Breast epithelium (tissue), 4 donors: ENCODE data around the gene TOP3A. TPM values are rescaled to one million over a fixed set of nuclear protein-coding genes. Genes with fewer than 3 reads are reported as not detected.

Experiments
- DNase-seq, 2 donors: peaks; one replicate each; pipeline ENCODE4 v3.0.0-alpha.2; 2019; ENCODE audit warnings: low spot score in 2 of 2
- H3K27ac ChIP-seq, 2 donors: fragments of 200-600 bp; sonication (generic) in 1 of 2; one replicate each; pipeline ENCODE4 v1.5.1; 2016 to 2019; ENCODE audit warnings: mild to moderate bottlenecking in 1 of 2
- H3K27me3 ChIP-seq, 2 donors: fragments of 200-600 bp; sonication (generic) in 1 of 2; one replicate each; pipeline versions ENCODE4 v1.5.1 to v1.6.0; 2017 to 2019; ENCODE audit warnings: control low read depth in 1 of 2, mild to moderate bottlenecking in 1 of 2
- H3K36me3 ChIP-seq: fragments of 200-600 bp; one replicate; pipeline ENCODE4 v1.5.1; 2019
- H3K4me1 ChIP-seq, 2 donors: fragments of 200-600 bp; sonication (generic); one replicate each; pipeline ENCODE4 v1.5.1; 2016 to 2019; ENCODE audit warnings: control low read depth in 1 of 2
- H3K4me3 ChIP-seq, 3 donors: fragments of 200-600 bp; sonication (generic); 1 replicate in 2 of 3; 2 replicates in 1 of 3; pipeline ENCODE4 v1.5.1; 2016 to 2019; ENCODE audit warnings: mild to moderate bottlenecking in 3 of 3, moderate library complexity in 2 of 3
- H3K9me3 ChIP-seq, 2 donors: fragments of 200-600 bp; sonication (generic) in 1 of 2; one replicate each; pipeline ENCODE4 v1.5.1; 2016 to 2019; ENCODE audit warnings: control low read depth in 1 of 2
- CTCF ChIP-seq, 3 donors: fragments of 450-650 bp; IDR thresholded peaks; one replicate each; pipeline ENCODE4 v1.5.1; 2016 to 2017; ENCODE audit warnings: antibody characterized with exemption in 3 of 3, mild to moderate bottlenecking in 3 of 3, moderate library complexity in 3 of 3
- POLR2A ChIP-seq: fragments of 450-650 bp; IDR thresholded peaks from one replicate; pipeline ENCODE4 v1.6.1; 2016; ENCODE audit warnings: antibody characterized with exemption, mild to moderate bottlenecking, moderate library complexity
- POLR2AphosphoS5 ChIP-seq, 3 donors: sonication (generic); formaldehyde crosslinking; IDR thresholded peaks; one replicate each; pipeline ENCODE4 v1.6.1; 2017; ENCODE audit warnings: antibody characterized with exemption in 3 of 3
- intact Hi-C: fragments of 100-400 bp; cut with DNase I; formaldehyde crosslinking; loops from one replicate; pipeline ENCODE4 v1.15.1; 2023; ENCODE audit warnings: low total_unique reads
- total RNA-seq, 3 donors: library from RNA; depleted of rRNA; stranded (reverse); fragments of >200 nt; gene quantifications; one replicate each; pipeline ENCODE4 v1.1.0, GENCODE V29; 2016

TOP3A gene
- total RNA-seq, 3 donors from 2014 or later: 25.9 to 46.5 (median 30.1) TPM

- Histone ChIP-seq H3K36me3 (no peaks in the 10 kb centered on the region), H3K9me3 (no peaks in the 10 kb centered on the region), H3K27ac (no peak overlapping the region), H3K27me3 (no peaks in the 10 kb centered on the region), H3K4me1 (peaks cover 2 to 3% of the 10 kb centered on the region in 2 donors), H3K4me3 (no peak overlapping the region)
- no peak for DNase-seq
- intact Hi-C loops: no loop called here
- TF ChIP-seq POLR2AphosphoS5 (IDR thresholded peaks at IDR 0.05): no peak
- TF ChIP-seq POLR2A: no peak
- TF ChIP-seq CTCF (IDR thresholded peaks at IDR 0.05): no peak
Observed at GRCh38 chr17:18230288-18231141, 84.3 kb downstream of the TOP3A start.

GRCh38 chr17:18229771-18230170, 85.0 kb downstream of the TOP3A start:
- Histone ChIP-seq H3K4me1 (peaks cover 0 to 3% of the 10 kb centered on the region in 2 donors), H3K9me3 (no peaks in the 10 kb centered on the region), H3K4me3 (no peak overlapping the region), H3K27ac (no peak overlapping the region), H3K36me3 (no peaks in the 10 kb centered on the region), H3K27me3 (no peaks in the 10 kb centered on the region)
- intact Hi-C loops: no loop called here
- TF ChIP-seq CTCF (IDR thresholded peaks at IDR 0.05): no peak
- no peak for TF ChIP-seq POLR2A
- TF ChIP-seq POLR2AphosphoS5 (IDR thresholded peaks at IDR 0.05): no peak
- no peak for DNase-seq

- H3K27ac ChIP-seq: no peak overlapping the region
- TF ChIP-seq POLR2AphosphoS5 (IDR thresholded peaks at IDR 0.05): no peak
- TF ChIP-seq POLR2A: no peak
- no peak for TF ChIP-seq CTCF (IDR thresholded peaks at IDR 0.05)
- no peaks in the 10 kb centered on the region for H3K9me3 ChIP-seq
- H3K4me1 ChIP-seq: peaks cover 0 to 3% of the 10 kb centered on the region in 2 donors
- no peaks in the 10 kb centered on the region for H3K36me3 ChIP-seq
- H3K27me3 ChIP-seq: no peaks in the 10 kb centered on the region
- no peak overlapping the region for H3K4me3 ChIP-seq
- no peak for DNase-seq
- intact Hi-C loops: no loop called here
Observed at GRCh38 chr17:18229254-18229653, 85.5 kb downstream of the TOP3A start.

- peaks cover 0 to 3% of the 10 kb centered on the region in 2 donors for H3K4me1 ChIP-seq
- no peaks in the 10 kb centered on the region for H3K36me3 ChIP-seq
- H3K9me3 ChIP-seq: no peaks in the 10 kb centered on the region
- DNase-seq: no peak
- H3K4me3 ChIP-seq: no peak overlapping the region
- H3K27ac ChIP-seq: no peak overlapping the region
- TF ChIP-seq POLR2AphosphoS5 (IDR thresholded peaks at IDR 0.05) (no peak), POLR2A (no peak), CTCF (IDR thresholded peaks at IDR 0.05) (no peak)
- intact Hi-C loops: no loop called here
- no peaks in the 10 kb centered on the region for H3K27me3 ChIP-seq
Observed at GRCh38 chr17:18228176-18228682, 86.6 kb downstream of the TOP3A start.

- no peak for DNase-seq
- Histone ChIP-seq H3K27me3 (no peaks in the 10 kb centered on the region), H3K4me1 (peaks cover 0 to 3% of the 10 kb centered on the region in 2 donors), H3K9me3 (no peaks in the 10 kb centered on the region), H3K36me3 (no peaks in the 10 kb centered on the region), H3K4me3 (no peak overlapping the region), H3K27ac (no peak overlapping the region)
- intact Hi-C loops: no loop called here
- no peak for TF ChIP-seq POLR2AphosphoS5 (IDR thresholded peaks at IDR 0.05)
- TF ChIP-seq CTCF (IDR thresholded peaks at IDR 0.05): no peak
- no peak for TF ChIP-seq POLR2A
Observed at GRCh38 chr17:18227635-18228034, 87.2 kb downstream of the TOP3A start.
